K562 (cell line): ENCODE results near the gene FAM90A1. TPM values are rescaled to one million over a fixed set of nuclear protein-coding genes. Genes with fewer than 3 reads are reported as not detected.
A peak's percentile ranks its signal among the peaks of the same experiment; 100 is the strongest.
"Not testable (repeated sequence)": the region's sequence is repeated elsewhere in the genome, so short reads cannot be mapped to it uniquely, and the experiment has no call there.

Experiments
- ATAC-seq: fragments of 200-7000 bp; cut with Tn5 transposase; 3 replicates; pipeline ENCODE4 v1.9.1; 2020; ENCODE audit warnings: moderate library complexity
- BruUV-seq: library from RNA; stranded (reverse); fragments of 400-500 nt; replicated peaks from 2 replicates; lab custom pipeline; 2021; lab: Mats Ljungman, UMichigan
- CTCF ChIA-PET: fragments of 300-600 bp; formaldehyde crosslinking; extraction: SDS; loops from one replicate; lab custom pipeline; 2021; ENCODE audit warnings: low intra/inter-chr PET ratio; lab: Yijun Ruan, JAX
- POLR2A ChIA-PET: fragments of 300-600, 350-650 bp; sonication (Branson Sonifier 250); formaldehyde crosslinking; extraction: SDS; loops from one replicate; lab custom pipeline; 2021; ENCODE audit warnings: antibody characterized with exemption, inconsistent platforms; lab: Yijun Ruan, JAX
- DNase-seq, 4 experiments: peaks; one replicate each; pipeline versions ENCODE4 v3.0.0 to v3.0.0-alpha.2; 2011 to 2018; ENCODE audit warnings: low spot score in 3 of 4, mixed read lengths in 3 of 4; ENCODE audit errors: extremely low read depth in 1 of 4
- FAIRE-seq: peaks from 2 replicates; lab custom pipeline; 2011; peaks lifted over from hg19 to GRCh38; lab: Jason Lieb, UNC
- H2AFZ ChIP-seq: 2 replicates; pipeline ENCODE4 v1.6.0; 2011; ENCODE audit warnings: low read depth, low read length, control low read depth, inconsistent platforms
- H3K27ac ChIP-seq: fragments of 200-600 bp; 3 replicates; pipeline ENCODE4 v1.8.0; 2011; ENCODE audit warnings: low read depth, mild to moderate bottlenecking, control low read depth, inconsistent platforms, low read length, moderate library complexity, mixed read lengths; ENCODE audit errors: extremely low read depth
- H3K27me3 ChIP-seq, 2 experiments: fragments of 300-600 bp in 1 of 2; 2 replicates in 1 of 2; 3 replicates in 1 of 2; pipeline versions ENCODE4 v1.6.0 to v1.8.0; 2011; ENCODE audit warnings: inconsistent platforms in 2 of 2, low read length in 2 of 2, mild to moderate bottlenecking in 1 of 2, mixed read lengths in 1 of 2, moderate library complexity in 1 of 2; ENCODE audit not compliant: control insufficient read depth in 2 of 2, insufficient read depth in 2 of 2
- H3K36me3 ChIP-seq: fragments of 300-600 bp; 3 replicates; pipeline ENCODE4 v1.8.0; 2011; ENCODE audit warnings: mild to moderate bottlenecking, low read length, inconsistent platforms; ENCODE audit not compliant: control insufficient read depth, insufficient read depth
- H3K4me1 ChIP-seq, 2 experiments: fragments of 200-600 bp in 1 of 2; replicated peaks in 1 of 2; 2 replicates in 1 of 2; 3 replicates in 1 of 2; pipeline versions ENCODE4 v1.5.1 to v1.8.0; 2011; ENCODE audit warnings: inconsistent platforms in 2 of 2, low read length in 2 of 2, mild to moderate bottlenecking in 1 of 2, mixed read lengths in 1 of 2, moderate library complexity in 1 of 2; ENCODE audit not compliant: control insufficient read depth in 2 of 2, insufficient read depth in 2 of 2
- H3K4me2 ChIP-seq: 2 replicates; pipeline ENCODE4 v1.6.1; 2011; ENCODE audit warnings: low read length, control low read depth, inconsistent platforms, mixed read lengths; ENCODE audit not compliant: insufficient read depth
- H3K4me3 ChIP-seq: fragments of 200-600 bp; sonication (generic), shearing (Covaris generic); 2 replicates; pipeline ENCODE4 v1.5.1; 2016; ENCODE audit warnings: control low read depth, inconsistent platforms
- H3K79me2 ChIP-seq: fragments of 200-600 bp; 3 replicates; pipeline ENCODE4 v1.8.0; 2011; ENCODE audit warnings: low read length, inconsistent platforms; ENCODE audit not compliant: control insufficient read depth, insufficient read depth
- H3K9ac ChIP-seq, 2 experiments: 2 replicates each; pipeline versions ENCODE4 v1.6.0 to v1.6.1; 2011; ENCODE audit warnings: low read depth in 2 of 2, low read length in 2 of 2, control low read depth in 1 of 2, inconsistent platforms in 1 of 2, mild to moderate bottlenecking in 1 of 2, mixed read lengths in 1 of 2; ENCODE audit not compliant: insufficient read depth in 1 of 2
- H3K9me1 ChIP-seq: one replicate; pipeline ENCODE4 v1.6.0; 2011; ENCODE audit warnings: inconsistent platforms, mild to moderate bottlenecking, low read length, moderate library complexity; ENCODE audit not compliant: control insufficient read depth, insufficient read depth
- H3K9me3 ChIP-seq: replicated peaks from 2 replicates; pipeline ENCODE4 v1.5.1; 2011; ENCODE audit warnings: low read depth, low read length, inconsistent platforms; ENCODE audit not compliant: control insufficient read depth, insufficient read depth
- H4K20me1 ChIP-seq: replicated peaks from 2 replicates; pipeline ENCODE4 v1.6.1; 2011; ENCODE audit warnings: low read length, inconsistent platforms, mixed read lengths; ENCODE audit not compliant: control insufficient read depth, insufficient read depth
- NRF1 ChIP-seq, 2 experiments: fragments of 450-650 bp; IDR thresholded peaks in 1 of 2; conservative IDR thresholded peaks in 1 of 2; 2 replicates each; pipeline ENCODE4 v1.6.1; 2014; ENCODE audit warnings: mild to moderate bottlenecking in 2 of 2
- SRF ChIP-seq, 2 experiments: fragments of 250-450, 450-650 bp in 1 of 2; sonication (Bioruptor Pico) in 1 of 2; sonication (generic) in 1 of 2; formaldehyde crosslinking; IDR thresholded peaks; 2 replicates each; pipeline versions ENCODE4 v1.5.0 to v1.5.1; 2020 to 2022; ENCODE audit warnings: mild to moderate bottlenecking in 1 of 2, missing genetic modification reagents in 1 of 2
- ZFX ChIP-seq: sonication (generic); formaldehyde crosslinking; IDR thresholded peaks from 2 replicates; pipeline ENCODE4 v1.8.0; 2022; ENCODE audit warnings: mild to moderate bottlenecking, missing genetic modification reagents, moderate library complexity
- WGBS: fragments of 100-300 bp; shearing (Covaris generic); methylation state at CpG from one replicate; pipeline ENCODE4 v1.1.6; 2016; ENCODE audit warnings: low coverage, mixed read lengths; ENCODE audit not compliant: insufficient coverage; ENCODE audit errors: missing lambda C conversion rate; 5-methylcytosine and 5-hydroxymethylcytosine counted together
- in situ Hi-C: fragments of 300-500 bp; cut with MboI; formaldehyde crosslinking; loops from 4 replicates; pipeline ENCODE4 v1.15.0; 2018; ENCODE audit warnings: inconsistent platforms, mixed read lengths
- intact Hi-C: fragments of 100-400 bp; cut with micrococcal nuclease; formaldehyde crosslinking; loops from 2 replicates; pipeline ENCODE4 v1.14.2; 2022
- polyA plus RNA-seq, 8 experiments: library from polyadenylated mRNA; depleted of rRNA in 4 of 8; stranded (reverse) in 5 of 8; unstranded in 3 of 8; fragments of >200 nt; fragmentation: Nextera tagmentation in 2 of 8; fragmentation: Illumina TruSeq in 1 of 8; extraction: Ambion mirVana in 2 of 8; extraction: Trizol in 1 of 8; gene quantifications; 2 replicates each; pipeline versions ENCODE4 v1.2.1 to v1.2.3, GENCODE V29; 2011 to 2014; ENCODE audit warnings: inconsistent platforms in 1 of 8, missing spikeins in 1 of 8
- total RNA-seq, 7 experiments: library from RNA; depleted of rRNA in 6 of 7; stranded (reverse); fragments of >200 nt in 6 of 7; fragmentation: Illumina TruSeq in 2 of 7; extraction: Trizol in 2 of 7; gene quantifications; 2 replicates each; pipeline versions ENCODE4 v1.2.1 to v1.2.3, GENCODE V29; 2011 to 2021; ENCODE audit warnings: low replicate concordance in 1 of 7
- TF ChIP-seq, protein P1 (sequence below): sonication (generic); formaldehyde crosslinking; IDR thresholded peaks from 2 replicates; pipeline ENCODE4 v1.8.1; 2023; ENCODE audit warnings: mild to moderate bottlenecking, missing genetic modification reagents
- TF ChIP-seq, protein P2 (sequence below), 3 experiments: IDR thresholded peaks in 2 of 3; conservative IDR thresholded peaks in 1 of 3; 2 replicates each; pipeline ENCODE4 v1.5.1; 2011 to 2012; ENCODE audit warnings: low read length in 3 of 3, mild to moderate bottlenecking in 3 of 3, control low read depth in 2 of 3, improper control_type of control experiment in 1 of 3, inconsistent platforms in 1 of 3, low read depth in 1 of 3, mixed read lengths in 1 of 3, moderate library complexity in 1 of 3; ENCODE audit not compliant: insufficient read depth in 2 of 3

Gene FAM90A1
- total and polyA plus RNA-seq, 9 of the 15 experiments (the other 6 are each of a cell fraction or from before 2014, with no cell fraction given), result 0.01 to 0.16 (median 0.04) TPM; not detected in 4

DNA sequence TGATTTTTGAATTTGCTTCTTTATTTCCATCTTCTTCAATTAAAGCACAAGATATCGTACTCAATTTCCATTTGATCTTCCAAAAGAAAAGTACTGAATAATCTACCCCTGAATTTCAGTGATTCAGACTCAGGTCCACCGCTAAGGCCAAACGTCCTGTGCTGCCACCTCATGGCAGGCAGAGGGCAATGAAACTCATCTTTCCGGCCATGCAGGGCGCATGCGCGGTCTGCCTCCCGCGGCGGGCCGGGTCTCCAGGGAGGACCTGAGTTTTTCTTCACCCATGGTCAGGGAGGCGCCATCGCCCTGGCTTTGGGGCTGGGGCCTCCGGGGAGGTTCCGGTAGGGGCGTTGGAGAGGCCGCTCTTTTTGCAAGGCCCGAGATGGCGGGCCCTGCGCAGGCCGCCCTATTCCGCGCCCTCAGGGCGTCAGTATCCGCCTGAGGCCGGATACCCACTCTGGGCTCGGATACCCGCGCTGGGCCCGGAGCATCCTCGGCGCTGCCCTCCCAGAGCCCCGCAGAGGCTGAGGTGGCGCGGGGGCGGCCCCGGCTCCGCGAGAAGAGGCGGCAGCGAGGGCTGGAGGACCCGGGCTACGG lies 47.3 kb downstream of the FAM90A1 start:
- WGBS, result 41% methylated on average over 9 of the region's 43 CpGs

DNA sequence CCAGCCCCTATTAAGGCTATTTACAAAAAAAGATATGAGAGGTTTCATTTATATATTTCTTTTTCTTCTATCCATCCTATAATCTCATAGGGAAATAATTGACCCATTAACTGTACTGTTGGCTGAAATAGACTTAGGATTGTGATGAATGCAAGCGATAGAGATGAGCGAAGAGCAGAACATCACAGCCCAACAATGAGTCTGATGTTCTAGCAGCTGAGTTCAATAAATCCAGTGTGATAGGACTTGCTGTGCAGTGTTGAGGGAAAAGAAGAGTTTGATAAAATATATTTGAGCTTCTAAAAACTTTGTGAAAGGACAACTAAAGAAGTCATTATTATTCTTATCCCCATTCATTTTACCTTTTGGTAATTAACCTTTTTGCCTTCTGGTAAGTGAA lies 54.5 kb downstream of the FAM90A1 start:
- H2AFZ ChIP-seq, POLR2A ChIA-PET, H3K9me1 ChIP-seq, H3K9ac ChIP-seq, H3K4me2 ChIP-seq, H3K4me3 ChIP-seq, H3K79me2 ChIP-seq, H3K27me3 ChIP-seq, H3K9me3 ChIP-seq, CTCF ChIA-PET, H3K36me3 ChIP-seq, intact Hi-C loops, H3K27ac ChIP-seq, FAIRE-seq, in situ Hi-C loops, ATAC-seq, H4K20me1 ChIP-seq, H3K4me1 ChIP-seq, BruUV-seq, DNase-seq: not testable (repeated sequence)
- 0% methylated on average over 1 of the region's 2 CpGs for WGBS

More for the DNA sequence above, 47.3 kb downstream of the FAM90A1 start:
- CTCF ChIA-PET, H3K27ac ChIP-seq, intact Hi-C loops, H3K4me1 ChIP-seq, H3K9me1 ChIP-seq: not testable (repeated sequence)
- TF ChIP-seq ZFX (CRISPR knock-in tag), result peak; percentile 39; the same call in 1 of the 2 replicates
- TF ChIP-seq, protein P1, sequence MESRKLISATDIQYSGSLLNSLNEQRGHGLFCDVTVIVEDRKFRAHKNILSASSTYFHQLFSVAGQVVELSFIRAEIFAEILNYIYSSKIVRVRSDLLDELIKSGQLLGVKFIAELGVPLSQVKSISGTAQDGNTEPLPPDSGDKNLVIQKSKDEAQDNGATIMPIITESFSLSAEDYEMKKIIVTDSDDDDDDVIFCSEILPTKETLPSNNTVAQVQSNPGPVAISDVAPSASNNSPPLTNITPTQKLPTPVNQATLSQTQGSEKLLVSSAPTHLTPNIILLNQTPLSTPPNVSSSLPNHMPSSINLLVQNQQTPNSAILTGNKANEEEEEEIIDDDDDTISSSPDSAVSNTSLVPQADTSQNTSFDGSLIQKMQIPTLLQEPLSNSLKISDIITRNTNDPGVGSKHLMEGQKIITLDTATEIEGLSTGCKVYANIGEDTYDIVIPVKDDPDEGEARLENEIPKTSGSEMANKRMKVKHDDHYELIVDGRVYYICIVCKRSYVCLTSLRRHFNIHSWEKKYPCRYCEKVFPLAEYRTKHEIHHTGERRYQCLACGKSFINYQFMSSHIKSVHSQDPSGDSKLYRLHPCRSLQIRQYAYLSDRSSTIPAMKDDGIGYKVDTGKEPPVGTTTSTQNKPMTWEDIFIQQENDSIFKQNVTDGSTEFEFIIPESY (CRISPR knock-in tag), result peak; percentile 41; the same call in 1 of the 2 replicates
- peak in 1 of 2 experiments; percentile 68; a peak in 1 of 4 replicates for TF ChIP-seq SRF (CRISPR knock-in tag; IDR thresholded peaks at IDR 0.05)
- peak; percentile 79 to 82 for TF ChIP-seq NRF1 (conservative IDR thresholded peaks at IDR 0.05 in 1 of 2, IDR thresholded peaks at IDR 0.05 in 1 of 2)
- TF ChIP-seq, protein P2, sequence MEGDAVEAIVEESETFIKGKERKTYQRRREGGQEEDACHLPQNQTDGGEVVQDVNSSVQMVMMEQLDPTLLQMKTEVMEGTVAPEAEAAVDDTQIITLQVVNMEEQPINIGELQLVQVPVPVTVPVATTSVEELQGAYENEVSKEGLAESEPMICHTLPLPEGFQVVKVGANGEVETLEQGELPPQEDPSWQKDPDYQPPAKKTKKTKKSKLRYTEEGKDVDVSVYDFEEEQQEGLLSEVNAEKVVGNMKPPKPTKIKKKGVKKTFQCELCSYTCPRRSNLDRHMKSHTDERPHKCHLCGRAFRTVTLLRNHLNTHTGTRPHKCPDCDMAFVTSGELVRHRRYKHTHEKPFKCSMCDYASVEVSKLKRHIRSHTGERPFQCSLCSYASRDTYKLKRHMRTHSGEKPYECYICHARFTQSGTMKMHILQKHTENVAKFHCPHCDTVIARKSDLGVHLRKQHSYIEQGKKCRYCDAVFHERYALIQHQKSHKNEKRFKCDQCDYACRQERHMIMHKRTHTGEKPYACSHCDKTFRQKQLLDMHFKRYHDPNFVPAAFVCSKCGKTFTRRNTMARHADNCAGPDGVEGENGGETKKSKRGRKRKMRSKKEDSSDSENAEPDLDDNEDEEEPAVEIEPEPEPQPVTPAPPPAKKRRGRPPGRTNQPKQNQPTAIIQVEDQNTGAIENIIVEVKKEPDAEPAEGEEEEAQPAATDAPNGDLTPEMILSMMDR (IDR thresholded peaks at IDR 0.05 in 2 of 3, conservative IDR thresholded peaks at IDR 0.05 in 1 of 3; ENCODE audit: insufficient read depth in 2 of 3, low read depth in 1 of 3, low read length in 3 of 3), result peak; percentile 13 to 43 (median 24); a peak in 4 of 6 replicates
- TF ChIP-seq, all 486 proteins: peak for 5; not testable (repeated sequence) for 481
- H3K9me3 ChIP-seq, H3K9ac ChIP-seq, ATAC-seq, H3K79me2 ChIP-seq, H2AFZ ChIP-seq, H3K36me3 ChIP-seq, H3K4me2 ChIP-seq, POLR2A ChIA-PET, H4K20me1 ChIP-seq, FAIRE-seq, BruUV-seq, H3K27me3 ChIP-seq, in situ Hi-C loops: not testable (repeated sequence)
- peak overlapping the region; percentile 33 for H3K4me3 ChIP-seq
- DNase-seq, result peak; percentile 29 to 57 (median 56)
